HG03066 (cell line): ENCODE results near the gene CTDSPL.

Source experiments
- ATAC-seq: cut with Tn5 transposase; IDR thresholded peaks from one replicate; pipeline ENCODE4 v1.9.1; 2021; ENCODE audit warnings: low read depth; ENCODE audit not compliant: unreplicated experiment

CTDSPL gene

GRCh38 chr3:38008971-38009580 is 147.4 kb downstream of the CTDSPL start:
- no peak for ATAC-seq

DNA sequence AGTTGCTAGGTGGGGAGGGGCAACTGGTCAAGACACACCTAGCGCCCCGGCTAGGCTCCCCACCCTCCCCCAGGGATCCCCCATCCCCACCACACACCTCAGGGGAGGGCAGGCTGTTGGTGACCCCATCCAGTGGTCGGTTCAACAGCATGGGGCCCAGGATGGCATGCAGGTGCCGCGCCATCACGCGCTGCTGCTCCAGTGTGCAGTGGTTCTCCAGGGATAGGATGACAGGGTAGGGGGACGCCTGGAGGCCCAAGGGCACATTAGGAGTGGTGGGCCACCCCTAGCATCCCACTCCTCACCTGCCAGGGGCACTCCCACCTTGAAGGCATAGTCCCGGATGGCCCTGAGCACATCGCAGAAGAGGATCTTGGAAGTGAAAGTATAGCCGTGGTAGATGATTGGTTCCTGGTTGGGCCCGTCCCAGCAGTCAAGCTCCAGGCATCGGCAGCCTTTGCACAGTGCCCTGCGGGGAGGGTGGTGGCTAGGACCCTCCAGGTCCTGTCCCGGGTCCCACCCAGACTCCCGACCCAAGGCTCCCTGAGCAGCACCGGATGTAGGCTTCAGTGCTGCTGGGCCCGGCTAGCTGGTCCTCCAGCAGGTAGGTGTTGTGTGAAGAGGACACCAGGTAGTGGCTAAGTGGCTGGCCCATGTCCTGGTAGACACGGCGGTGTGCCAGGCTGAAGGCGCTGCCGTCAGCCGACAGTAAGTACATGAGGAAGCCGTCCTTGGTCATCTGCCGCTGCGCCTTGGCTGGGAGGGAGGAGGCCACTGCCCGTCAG is 148.3 kb downstream of the CTDSPL start:
- ATAC-seq: no peak

DNA sequence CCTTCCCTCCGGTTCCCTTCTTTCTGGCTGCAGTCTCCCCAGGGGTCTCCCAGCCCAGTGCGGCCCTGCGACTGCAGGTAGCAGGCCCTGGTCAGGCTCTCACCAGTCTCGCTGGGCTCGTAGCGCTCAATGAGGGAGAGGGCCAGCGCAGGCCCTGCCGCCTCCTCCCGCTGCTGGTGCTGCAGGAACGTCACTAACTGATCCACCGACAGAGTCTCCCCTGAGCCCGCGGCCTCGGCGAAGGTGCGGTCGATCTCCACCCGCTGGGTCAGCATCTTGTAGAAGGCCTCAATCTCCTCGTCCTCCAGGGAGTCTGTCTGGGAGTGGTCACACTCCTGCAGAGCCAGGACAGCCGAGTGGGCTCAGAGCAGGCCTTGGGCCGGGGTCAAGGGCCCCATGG is 149.4 kb downstream of the CTDSPL start:
- no peak for ATAC-seq

GRCh38 chr3:38015485-38015884 is 153.8 kb downstream of the CTDSPL start:
- no peak for ATAC-seq

GRCh38 chr3:38015984-38016383 is 154.3 kb downstream of the CTDSPL start:
- no peak for ATAC-seq

DNA sequence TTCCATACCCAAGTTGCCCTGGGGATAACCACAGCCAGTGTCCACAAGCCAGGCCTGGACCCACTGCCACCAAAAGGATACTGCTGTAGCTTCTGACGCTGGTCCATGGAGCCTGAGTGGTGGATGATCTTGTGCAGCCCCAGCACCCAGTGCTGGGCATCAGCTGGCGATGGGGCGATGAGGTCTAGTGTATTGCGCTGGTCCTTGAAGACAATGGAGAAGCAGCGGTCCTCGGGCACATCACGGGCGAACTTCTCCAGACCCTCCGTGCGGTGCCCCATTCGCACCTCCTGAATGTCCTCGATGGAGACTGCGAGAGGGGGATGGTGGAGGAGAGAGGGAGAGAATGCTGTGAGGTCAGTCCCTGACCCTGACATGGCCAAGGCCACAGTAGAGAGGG is 154.7 kb downstream of the CTDSPL start:
- ATAC-seq: no peak

- ATAC-seq: no peak
Observed at GRCh38 chr3:38016847-38017444, 155.3 kb downstream of the CTDSPL start.

- no peak for ATAC-seq
Observed at GRCh38 chr3:38017445-38018295, 156.0 kb downstream of the CTDSPL start.

DNA sequence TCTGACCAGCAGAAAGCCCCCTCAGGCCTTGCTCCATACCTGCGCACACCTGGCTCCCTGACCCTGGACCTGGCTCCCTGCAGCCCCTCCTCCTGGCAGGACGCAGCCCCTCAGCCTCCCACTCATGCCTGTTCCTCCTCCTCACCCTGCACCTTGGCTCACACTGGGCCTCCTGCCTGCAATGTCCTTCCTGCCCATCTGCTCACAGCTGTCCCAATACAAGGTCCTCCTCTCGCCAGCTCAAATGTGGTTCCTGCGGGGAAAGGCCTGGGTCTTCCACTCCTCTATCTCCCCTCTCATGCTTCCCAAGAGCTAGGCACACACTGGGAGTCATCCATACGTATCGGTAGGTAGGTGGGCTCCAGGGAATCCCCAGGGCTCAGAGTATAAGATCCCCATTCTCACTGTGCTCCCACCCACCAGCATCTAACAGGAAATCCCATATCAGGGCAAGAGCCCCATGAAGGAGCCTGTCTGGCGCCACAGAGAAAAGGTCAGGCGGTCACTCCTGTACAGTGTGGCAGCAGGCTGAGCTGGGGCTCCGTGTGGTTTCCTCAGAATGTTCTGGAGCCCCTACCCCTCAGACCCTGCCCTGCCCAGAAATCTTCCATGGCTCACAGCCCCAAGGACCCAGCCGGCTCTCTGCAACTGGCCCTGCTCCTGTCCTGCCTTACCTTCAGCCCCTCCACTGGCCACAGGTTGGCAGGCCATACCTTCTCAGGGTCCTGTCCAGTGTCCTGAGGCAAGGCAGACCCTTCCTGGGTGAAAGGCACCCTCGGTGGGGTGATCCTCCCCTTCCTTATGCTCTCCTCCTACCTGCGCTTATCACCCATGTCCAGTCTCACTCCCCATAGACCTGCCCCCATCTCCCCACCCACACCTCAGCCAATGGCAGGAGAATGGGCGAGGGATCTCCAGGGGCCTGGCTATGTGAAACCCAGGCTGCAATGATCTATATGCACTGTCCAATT is 156.9 kb downstream of the CTDSPL start:
- no peak for ATAC-seq

- ATAC-seq: no peak
Observed at GRCh38 chr3:38019658-38020341, 158.1 kb downstream of the CTDSPL start.

- ATAC-seq: no peak
Observed at GRCh38 chr3:38020342-38020726, 158.7 kb downstream of the CTDSPL start.

- no peak for ATAC-seq
Observed at GRCh38 chr3:38021196-38021595, 159.5 kb downstream of the CTDSPL start.

DNA sequence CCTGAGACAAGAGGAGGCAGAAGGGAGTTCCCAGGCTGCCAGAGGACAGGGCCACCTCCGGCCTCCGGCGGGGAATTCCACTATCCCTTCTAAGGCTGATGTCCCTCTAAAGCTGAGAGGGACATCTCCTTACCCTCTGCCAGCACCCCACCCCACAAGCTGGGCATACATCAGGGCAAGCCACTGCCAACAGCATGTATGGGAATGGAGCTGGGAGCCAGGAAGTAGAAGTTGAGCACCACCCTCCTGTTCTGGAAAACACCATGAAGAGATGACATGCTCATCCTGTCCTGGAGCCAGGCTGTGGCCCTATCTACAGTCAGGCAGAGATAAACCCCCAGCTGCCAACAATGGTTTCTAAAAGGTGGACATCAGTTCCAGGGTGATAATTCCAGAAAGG is 160.6 kb downstream of the CTDSPL start:
- no peak for ATAC-seq

- no peak for ATAC-seq
Observed at GRCh38 chr3:38022896-38023709, 161.4 kb downstream of the CTDSPL start.

- ATAC-seq: no peak
Observed at GRCh38 chr3:38026856-38027255, 165.2 kb downstream of the CTDSPL start.

DNA sequence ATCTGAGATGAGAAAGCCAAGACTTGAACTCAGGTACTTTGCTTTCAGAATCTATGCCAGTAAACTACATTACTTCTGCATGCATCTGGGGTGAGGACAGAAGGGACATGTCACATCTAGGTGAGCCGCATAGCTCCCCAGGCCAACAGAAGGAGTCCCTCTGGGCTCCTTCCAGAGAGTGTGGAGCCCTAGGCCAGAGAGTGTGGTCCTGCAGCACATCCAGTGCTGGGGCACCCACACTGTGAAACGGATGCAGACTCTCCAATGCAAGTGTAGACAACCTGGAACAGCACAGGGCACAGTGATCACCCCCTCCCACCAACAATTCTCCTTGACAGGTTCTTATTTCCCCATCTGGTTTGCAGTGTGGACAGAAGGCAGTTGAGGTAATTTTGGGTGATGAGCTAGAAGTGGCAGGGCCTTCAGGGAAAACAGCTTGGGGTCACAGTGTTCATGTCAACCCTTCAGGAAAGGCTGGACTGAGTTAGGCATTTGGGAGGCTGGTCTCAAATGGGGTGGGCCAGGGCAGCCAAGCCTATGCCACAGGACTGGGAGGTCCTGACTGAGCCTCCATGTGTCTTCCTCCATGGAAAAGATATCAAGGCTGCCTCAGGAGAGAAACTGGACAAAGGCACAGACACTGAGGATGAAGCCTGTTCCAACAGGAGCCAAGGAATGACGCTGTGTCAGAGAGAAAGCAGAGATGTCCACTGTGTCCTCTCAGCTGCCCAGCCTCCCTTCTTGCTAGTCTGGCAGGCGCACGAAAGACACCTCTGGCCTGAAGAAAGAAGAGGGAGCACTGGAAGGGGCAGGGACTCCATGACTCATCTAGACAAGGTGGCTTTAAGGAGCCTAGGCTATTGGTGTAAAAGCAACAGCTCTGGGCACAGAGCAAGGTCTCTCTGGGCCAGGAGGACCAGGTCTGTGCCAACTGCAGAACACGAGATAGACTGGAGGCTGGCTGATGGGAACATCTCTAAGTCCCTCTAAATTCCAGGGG is 166.1 kb downstream of the CTDSPL start:
- ATAC-seq: no peak

DNA sequence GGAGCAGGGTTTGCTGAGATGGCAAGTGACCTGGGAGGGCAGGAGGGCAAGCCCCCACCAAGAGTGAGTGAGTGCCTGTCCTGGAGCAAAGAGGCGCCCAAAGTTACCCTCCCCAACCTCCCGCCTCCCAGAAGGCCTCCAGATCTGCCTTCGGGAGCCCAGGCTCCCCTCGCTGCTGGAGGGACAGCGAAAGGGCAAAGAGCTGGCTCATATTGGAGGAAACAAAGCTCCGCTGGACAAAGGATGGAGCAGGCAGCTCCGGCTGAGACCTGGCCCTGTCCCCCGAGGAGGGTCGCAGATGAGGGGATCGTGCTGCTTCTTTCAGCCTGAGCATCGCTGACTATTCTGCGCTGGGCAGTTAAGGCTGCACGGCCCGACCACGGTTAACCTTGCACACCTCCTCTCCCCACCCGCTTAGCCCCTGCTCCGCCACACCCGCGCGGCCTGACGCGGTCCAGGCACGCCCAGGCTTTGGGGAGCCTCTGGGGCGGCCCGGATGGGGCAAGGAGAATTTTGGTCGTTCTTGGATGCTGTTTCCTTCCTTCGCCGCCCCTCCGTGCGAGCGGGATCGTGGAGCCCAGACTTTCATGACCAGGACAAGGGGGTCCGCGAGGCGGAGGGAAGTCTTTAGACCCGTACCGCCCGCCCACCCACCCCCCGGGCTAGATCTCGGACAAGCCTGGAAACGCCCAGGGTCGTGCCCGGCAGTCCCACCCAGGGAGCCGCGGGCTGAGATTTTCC is 167.1 kb downstream of the CTDSPL start:
- no peak for ATAC-seq
